DND-41 (cell line): Measurements from ENCODE around the gene SMARCB1.

Experiments
- ATAC-seq: fragments of 200-7000 bp; cut with Tn5 transposase; 3 replicates; pipeline ENCODE4 v1.9.1; 2021; ENCODE audit warnings: low read depth; ENCODE audit not compliant: insufficient read depth
- DNase-seq: peaks from one replicate; pipeline ENCODE4 v3.0.0-alpha.2; 2020
- H2AFZ ChIP-seq: 2 replicates; pipeline ENCODE4 v1.6.0; 2012; ENCODE audit warnings: low read depth, low read length
- H3K27ac ChIP-seq: 2 replicates; pipeline ENCODE4 v1.5.1; 2012; ENCODE audit warnings: low read length, inconsistent platforms
- H3K27me3 ChIP-seq: fragments of 200-600 bp; sonication (generic); 2 replicates; pipeline ENCODE4 v1.6.0; 2012; ENCODE audit warnings: low read length, mild to moderate bottlenecking, inconsistent platforms; ENCODE audit not compliant: insufficient read depth, poor library complexity
- H3K36me3 ChIP-seq: 2 replicates; pipeline ENCODE4 v1.5.1; 2012; ENCODE audit warnings: low read length, inconsistent platforms; ENCODE audit not compliant: insufficient read depth
- H3K4me1 ChIP-seq: 2 replicates; pipeline ENCODE4 v1.5.1; 2012; ENCODE audit warnings: mild to moderate bottlenecking, low read length; ENCODE audit not compliant: insufficient read depth
- H3K4me2 ChIP-seq: 2 replicates; pipeline ENCODE4 v1.6.0; 2012; ENCODE audit warnings: mild to moderate bottlenecking, moderate library complexity, low read length, inconsistent platforms; ENCODE audit not compliant: insufficient read depth
- H3K4me3 ChIP-seq, 2 experiments: fragments of 200-600 bp in 1 of 2; shearing (Covaris generic) in 1 of 2; 2 replicates each; pipeline ENCODE4 v1.5.1; 2012 to 2016; ENCODE audit warnings: inconsistent platforms in 2 of 2, low read length in 2 of 2, mild to moderate bottlenecking in 2 of 2, low read depth in 1 of 2, moderate library complexity in 1 of 2
- H3K79me2 ChIP-seq: 2 replicates; pipeline ENCODE4 v1.6.0; 2012; ENCODE audit warnings: low read length, inconsistent platforms; ENCODE audit not compliant: insufficient read depth
- H3K9ac ChIP-seq: 2 replicates; pipeline ENCODE4 v1.6.0; 2012; ENCODE audit warnings: low read depth, mild to moderate bottlenecking, inconsistent platforms, low read length, moderate library complexity
- H3K9me3 ChIP-seq: 2 replicates; pipeline ENCODE4 v1.5.1; 2012; ENCODE audit warnings: low read length, moderate library complexity, mild to moderate bottlenecking, inconsistent platforms; ENCODE audit not compliant: insufficient read depth, severe bottlenecking
- H4K20me1 ChIP-seq: 2 replicates; pipeline ENCODE4 v1.6.0; 2012; ENCODE audit warnings: low read length; ENCODE audit not compliant: insufficient read depth
- EZH2 ChIP-seq: IDR thresholded peaks from 3 replicates; pipeline ENCODE4 v1.6.1; 2012; ENCODE audit warnings: borderline replicate concordance, low read depth, mild to moderate bottlenecking, moderate library complexity, low read length, inconsistent platforms; ENCODE audit not compliant: severe bottlenecking
- TF ChIP-seq, protein P1 (sequence below): IDR thresholded peaks from 2 replicates; pipeline ENCODE4 v1.5.1; 2012; ENCODE audit warnings: borderline replicate concordance, low read length, moderate library complexity, mild to moderate bottlenecking; ENCODE audit not compliant: poor library complexity, severe bottlenecking; ENCODE audit errors: extremely low read depth

Gene SMARCB1

GRCh38 chr22:23831261-23831660, 44.5 kb downstream of the SMARCB1 start:
- H3K9ac ChIP-seq, result no peak overlapping the region
- ATAC-seq, result no peak
- peaks cover 52% of the 10 kb centered on the region for H4K20me1 ChIP-seq

DNA sequence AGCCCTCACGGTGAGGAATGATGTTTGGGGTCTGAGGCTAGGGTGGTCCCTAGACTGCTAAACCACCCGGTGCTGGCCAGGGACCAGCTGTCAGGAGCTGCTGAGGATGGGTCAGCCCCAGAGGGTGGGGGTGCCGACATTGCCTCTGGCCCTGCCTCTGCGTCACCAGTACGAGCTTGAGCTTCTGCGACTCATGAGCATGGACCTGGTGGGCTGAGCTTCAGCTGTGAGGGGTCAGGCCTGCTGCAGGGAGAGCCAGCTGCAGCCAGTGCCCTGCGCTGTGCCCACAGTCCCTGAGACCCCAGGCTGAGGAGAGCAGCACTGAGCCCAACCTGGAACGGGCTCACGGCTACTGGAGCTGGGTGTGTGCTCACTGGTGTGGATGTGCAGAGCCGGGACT, 45.0 kb downstream of the SMARCB1 start:
- H3K27ac ChIP-seq, result no peak overlapping the region
- no peaks in the 10 kb centered on the region for H3K9me3 ChIP-seq
- H3K4me2 ChIP-seq, result no peak overlapping the region
- TF ChIP-seq EZH2, result no peak
- TF ChIP-seq, protein P1, sequence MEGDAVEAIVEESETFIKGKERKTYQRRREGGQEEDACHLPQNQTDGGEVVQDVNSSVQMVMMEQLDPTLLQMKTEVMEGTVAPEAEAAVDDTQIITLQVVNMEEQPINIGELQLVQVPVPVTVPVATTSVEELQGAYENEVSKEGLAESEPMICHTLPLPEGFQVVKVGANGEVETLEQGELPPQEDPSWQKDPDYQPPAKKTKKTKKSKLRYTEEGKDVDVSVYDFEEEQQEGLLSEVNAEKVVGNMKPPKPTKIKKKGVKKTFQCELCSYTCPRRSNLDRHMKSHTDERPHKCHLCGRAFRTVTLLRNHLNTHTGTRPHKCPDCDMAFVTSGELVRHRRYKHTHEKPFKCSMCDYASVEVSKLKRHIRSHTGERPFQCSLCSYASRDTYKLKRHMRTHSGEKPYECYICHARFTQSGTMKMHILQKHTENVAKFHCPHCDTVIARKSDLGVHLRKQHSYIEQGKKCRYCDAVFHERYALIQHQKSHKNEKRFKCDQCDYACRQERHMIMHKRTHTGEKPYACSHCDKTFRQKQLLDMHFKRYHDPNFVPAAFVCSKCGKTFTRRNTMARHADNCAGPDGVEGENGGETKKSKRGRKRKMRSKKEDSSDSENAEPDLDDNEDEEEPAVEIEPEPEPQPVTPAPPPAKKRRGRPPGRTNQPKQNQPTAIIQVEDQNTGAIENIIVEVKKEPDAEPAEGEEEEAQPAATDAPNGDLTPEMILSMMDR, result no peak
- peaks cover 51% of the 10 kb centered on the region for H4K20me1 ChIP-seq
- no peak overlapping the region for H3K9ac ChIP-seq
- peaks cover 38% of the 10 kb centered on the region for H3K79me2 ChIP-seq
- H3K4me1 ChIP-seq, result peaks cover 8% of the 10 kb centered on the region
- no peak overlapping the region for H2AFZ ChIP-seq
- H3K4me3 ChIP-seq, result no peak overlapping the region
- H3K27me3 ChIP-seq, result no peaks in the 10 kb centered on the region
- DNase-seq (no peak), ATAC-seq (no peak)
- peaks cover 90% of the 10 kb centered on the region for H3K36me3 ChIP-seq

More at GRCh38 chr22:23831261-23831660, 44.5 kb downstream of the SMARCB1 start:
- H3K9me3 ChIP-seq, result no peaks in the 10 kb centered on the region
- H3K27ac ChIP-seq, result no peak overlapping the region
- H3K4me2 ChIP-seq, result no peak overlapping the region
- peaks cover 38% of the 10 kb centered on the region for H3K79me2 ChIP-seq
- H3K4me3 ChIP-seq, result no peak overlapping the region
- H2AFZ ChIP-seq, result no peak overlapping the region
- no peaks in the 10 kb centered on the region for H3K27me3 ChIP-seq
- H3K36me3 ChIP-seq, result peaks cover 91% of the 10 kb centered on the region
- no peak for DNase-seq
- TF ChIP-seq EZH2, result no peak
- TF ChIP-seq, protein P1, result no peak
- H3K4me1 ChIP-seq, result peaks cover 14% of the 10 kb centered on the region

DNA sequence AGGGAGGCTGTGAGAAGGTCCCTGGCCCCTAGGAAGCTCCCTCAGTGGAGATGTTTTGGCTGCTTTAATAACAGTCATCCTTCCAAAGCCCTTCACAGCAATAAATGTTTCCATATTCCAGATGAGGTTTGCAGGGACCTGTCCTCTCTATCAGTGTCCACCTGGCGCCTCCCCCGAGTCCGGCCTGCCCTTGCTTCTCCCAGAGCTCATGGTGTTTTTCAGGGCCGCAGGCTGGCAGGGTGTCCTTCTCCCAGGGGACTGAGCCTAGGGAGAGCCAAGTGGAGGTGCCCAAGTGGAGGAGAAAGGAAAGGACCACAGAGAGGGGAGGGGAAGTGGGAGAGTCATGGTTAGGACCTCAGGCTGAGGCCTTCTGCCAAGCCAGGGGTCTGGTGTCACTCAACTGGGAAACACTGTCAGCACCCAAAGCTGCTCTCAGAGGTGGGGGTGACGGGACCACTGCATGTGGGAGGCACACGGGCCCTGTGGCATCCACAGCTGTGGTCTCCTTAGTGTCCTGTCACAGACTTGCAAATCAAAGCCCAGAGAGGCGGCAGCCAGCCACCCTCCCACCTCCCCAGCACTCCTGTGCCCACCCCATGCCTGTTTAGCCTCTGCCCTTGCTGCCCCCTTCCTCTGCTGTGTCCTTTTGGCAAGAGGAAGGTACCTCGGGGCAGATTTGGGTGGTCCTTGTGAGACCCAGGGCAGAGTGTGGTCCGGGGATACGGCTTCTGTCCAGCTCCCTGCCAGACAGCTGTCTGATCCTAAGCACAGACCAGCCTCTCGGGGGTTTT, 45.7 kb downstream of the SMARCB1 start:
- TF ChIP-seq, protein P1, result no peak
- TF ChIP-seq EZH2, result no peak
- peaks cover 47% of the 10 kb centered on the region for H4K20me1 ChIP-seq

More for the DNA sequence above, 45.7 kb downstream of the SMARCB1 start:
- Histone ChIP-seq H3K9me3 (no peaks in the 10 kb centered on the region), H3K4me3 (no peak overlapping the region), H3K4me2 (no peak overlapping the region), H3K4me1 (peaks cover 2% of the 10 kb centered on the region; the same call in 1 of the 2 replicates), H2AFZ (no peak overlapping the region), H3K27me3 (no peaks in the 10 kb centered on the region), H3K27ac (no peak overlapping the region), H3K36me3 (peaks cover 86% of the 10 kb centered on the region), H3K79me2 (peaks cover 38% of the 10 kb centered on the region), H3K9ac (no peak overlapping the region)
- DNase-seq, result no peak
- no peak for ATAC-seq
